ENCODE data around the gene STPG4.

The STPG4 gene

DNA sequence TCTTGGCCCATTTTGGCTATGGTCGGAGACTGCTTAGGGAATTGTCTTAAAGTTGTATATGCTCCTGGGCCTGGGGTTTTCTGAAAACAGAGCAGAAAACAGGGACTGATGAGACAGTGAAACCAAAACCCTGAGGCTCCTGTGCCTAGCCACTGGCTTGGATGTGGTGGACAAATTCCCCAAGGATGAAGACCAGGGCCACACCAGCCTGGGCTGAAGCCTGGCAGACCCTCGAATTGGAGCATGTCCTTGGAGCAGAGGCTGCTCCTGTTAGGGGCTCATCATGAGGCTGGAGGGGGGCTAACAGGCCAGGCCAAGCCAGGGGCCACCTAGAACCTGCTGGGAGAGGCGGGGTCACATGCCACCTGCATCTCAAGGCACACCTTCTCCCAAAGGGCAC is 68.1 kb downstream of the STPG4 start:
- DNase-seq (ENCODE audit: extremely low read depth, insufficient read length): no peak
- TF ChIP-seq CTCF (IDR thresholded peaks at IDR 0.05; ENCODE audit: insufficient read depth, low read length, poor library complexity, severe bottlenecking): no peak
- H3K27me3 ChIP-seq (replicated peaks; ENCODE audit: control insufficient read depth, insufficient read depth, low read length): no peaks in the 10 kb centered on the region; the same call in none of the 2 replicates
- H3K4me3 ChIP-seq (replicated peaks; ENCODE audit: low read depth, low read length): no peak overlapping the region
- H3K36me3 ChIP-seq (ENCODE audit: control insufficient read depth, insufficient read depth, low read length): no peaks in the 10 kb centered on the region

- Histone ChIP-seq H3K27me3 (replicated peaks; ENCODE audit: control insufficient read depth, insufficient read depth, low read length) (no peaks in the 10 kb centered on the region; the same call in none of the 2 replicates), H3K36me3 (ENCODE audit: control insufficient read depth, insufficient read depth, low read length) (no peaks in the 10 kb centered on the region), H3K4me3 (replicated peaks; ENCODE audit: low read depth, low read length) (no peak overlapping the region)
- no peak for DNase-seq (ENCODE audit: extremely low read depth, insufficient read length)
- no peak for TF ChIP-seq CTCF (IDR thresholded peaks at IDR 0.05; ENCODE audit: insufficient read depth, low read length, poor library complexity, severe bottlenecking)
Measured at GRCh38 chr2:47086571-47086970, 68.5 kb downstream of the STPG4 start.

GRCh38 chr2:47086054-47086471 is 69.0 kb downstream of the STPG4 start:
- Histone ChIP-seq H3K4me3 (replicated peaks; ENCODE audit: low read depth, low read length) (no peak overlapping the region), H3K36me3 (ENCODE audit: control insufficient read depth, insufficient read depth, low read length) (no peaks in the 10 kb centered on the region), H3K27me3 (replicated peaks; ENCODE audit: control insufficient read depth, insufficient read depth, low read length) (no peaks in the 10 kb centered on the region; the same call in none of the 2 replicates)
- no peak for TF ChIP-seq CTCF (IDR thresholded peaks at IDR 0.05; ENCODE audit: insufficient read depth, low read length, poor library complexity, severe bottlenecking)
- no peak for DNase-seq (ENCODE audit: extremely low read depth, insufficient read length)

- TF ChIP-seq CTCF (IDR thresholded peaks at IDR 0.05; ENCODE audit: insufficient read depth, low read length, poor library complexity, severe bottlenecking): no peak
- H3K27me3 ChIP-seq (replicated peaks; ENCODE audit: control insufficient read depth, insufficient read depth, low read length): no peaks in the 10 kb centered on the region; the same call in none of the 2 replicates
- H3K36me3 ChIP-seq (ENCODE audit: control insufficient read depth, insufficient read depth, low read length): no peaks in the 10 kb centered on the region
- no peak for DNase-seq (ENCODE audit: extremely low read depth, insufficient read length)
- no peak overlapping the region for H3K4me3 ChIP-seq (replicated peaks; ENCODE audit: low read depth, low read length)
Measured at GRCh38 chr2:47083886-47084687, 71.0 kb downstream of the STPG4 start.

GRCh38 chr2:47083485-47083884 is 71.6 kb downstream of the STPG4 start:
- no peak overlapping the region for H3K4me3 ChIP-seq (replicated peaks; ENCODE audit: low read depth, low read length)
- TF ChIP-seq CTCF (IDR thresholded peaks at IDR 0.05; ENCODE audit: insufficient read depth, low read length, poor library complexity, severe bottlenecking): no peak
- H3K27me3 ChIP-seq (replicated peaks; ENCODE audit: control insufficient read depth, insufficient read depth, low read length): no peaks in the 10 kb centered on the region; the same call in none of the 2 replicates
- H3K36me3 ChIP-seq (ENCODE audit: control insufficient read depth, insufficient read depth, low read length): no peaks in the 10 kb centered on the region
- DNase-seq (ENCODE audit: extremely low read depth, insufficient read length): no peak

Measured in GM06990 (cell line).